Measurements from ENCODE around the gene CALCR.

GRCh38 chr7:93566876-93567275 is 7.6 kb downstream of the CALCR start:
- no peak for TF ChIP-seq CTCF (IDR thresholded peaks at IDR 0.05 in 4 of 5, conservative IDR thresholded peaks at IDR 0.05 in 1 of 5)
- TF ChIP-seq POLR2A (IDR thresholded peaks at IDR 0.05): no peak

Measured in gastrocnemius medialis (tissue), 4 donors.